H9 (cell line): ENCODE results near the gene WAPL. TPM values are rescaled to one million over a fixed set of nuclear protein-coding genes. Genes with fewer than 3 reads are reported as not detected.
A peak's percentile ranks its signal among the peaks of the same experiment; 100 is the strongest.

Experiments used
- DNase-seq: peaks from one replicate; pipeline ENCODE4 v3.0.0-alpha.2; 2017
- H2AFZ ChIP-seq: one replicate; pipeline ENCODE4 v1.6.1; 2013; ENCODE audit warnings: mild to moderate bottlenecking, low read length, control low read depth, moderate library complexity
- H2AK5ac ChIP-seq: 2 replicates; pipeline ENCODE4 v1.6.1; 2013; ENCODE audit warnings: low read length, control low read depth, mixed read lengths; ENCODE audit not compliant: insufficient read length
- H2BK120ac ChIP-seq: one replicate; pipeline ENCODE4 v1.6.1; 2013; ENCODE audit warnings: low read depth, mild to moderate bottlenecking, low read length, control low read depth, inconsistent platforms; ENCODE audit not compliant: poor library complexity, severe bottlenecking
- H2BK12ac ChIP-seq: 2 replicates; pipeline ENCODE4 v1.6.1; 2013; ENCODE audit warnings: low read length, control low read depth, mixed read lengths, low read depth; ENCODE audit not compliant: insufficient read length
- H2BK15ac ChIP-seq: 2 replicates; pipeline ENCODE4 v1.6.1; 2013; ENCODE audit warnings: low read depth, low read length, control low read depth
- H2BK20ac ChIP-seq: one replicate; pipeline ENCODE4 v1.6.1; 2013; ENCODE audit warnings: low read depth, mild to moderate bottlenecking, low read length, control low read depth, inconsistent platforms; ENCODE audit not compliant: poor library complexity, severe bottlenecking
- H2BK5ac ChIP-seq: 2 replicates; pipeline ENCODE4 v1.6.1; 2013; ENCODE audit warnings: low read length, control low read depth, mixed read lengths; ENCODE audit not compliant: insufficient read length
- H3K14ac ChIP-seq: 2 replicates; pipeline ENCODE4 v1.6.1; 2013; ENCODE audit warnings: low read length, control low read depth; ENCODE audit not compliant: insufficient read depth
- H3K18ac ChIP-seq: 2 replicates; pipeline ENCODE4 v1.6.1; 2013; ENCODE audit warnings: low read depth, mild to moderate bottlenecking, mixed read lengths, low read length, control low read depth; ENCODE audit not compliant: insufficient read length
- H3K23ac ChIP-seq: 2 replicates; pipeline ENCODE4 v1.6.1; 2013; ENCODE audit warnings: low read length, control low read depth, mixed read lengths, low read depth; ENCODE audit not compliant: insufficient read length
- H3K23me2 ChIP-seq: 2 replicates; pipeline ENCODE4 v1.6.1; 2013; ENCODE audit warnings: low read depth, mild to moderate bottlenecking, mixed read lengths, low read length, control low read depth; ENCODE audit not compliant: insufficient read length, poor library complexity, severe bottlenecking
- H3K27ac ChIP-seq: 2 replicates; pipeline ENCODE4 v1.5.1; 2013; ENCODE audit warnings: low read length, control low read depth, mixed read lengths, low read depth; ENCODE audit not compliant: insufficient read length
- H3K27me3 ChIP-seq: 2 replicates; pipeline ENCODE4 v1.6.1; 2013; ENCODE audit warnings: low read length, control low read depth, inconsistent platforms; ENCODE audit not compliant: insufficient read depth
- H3K4ac ChIP-seq: 2 replicates; pipeline ENCODE4 v1.6.1; 2013; ENCODE audit warnings: low read depth, mild to moderate bottlenecking, control low read depth, inconsistent platforms, low read length, moderate library complexity
- H3K4me1 ChIP-seq: 2 replicates; pipeline ENCODE4 v1.6.1; 2013; ENCODE audit warnings: low read length, control low read depth, inconsistent platforms; ENCODE audit not compliant: insufficient read depth
- H3K4me2 ChIP-seq: 2 replicates; pipeline ENCODE4 v1.6.1; 2013; ENCODE audit warnings: low read length, control low read depth, mixed read lengths; ENCODE audit not compliant: insufficient read length, insufficient read depth
- H3K56ac ChIP-seq: 2 replicates; pipeline ENCODE4 v1.6.1; 2013; ENCODE audit warnings: low read depth, mild to moderate bottlenecking, mixed read lengths, low read length, control low read depth; ENCODE audit not compliant: insufficient read length
- H3K79me1 ChIP-seq: 2 replicates; pipeline ENCODE4 v1.6.1; 2013; ENCODE audit warnings: low read depth, mild to moderate bottlenecking, moderate library complexity, low read length, control low read depth, inconsistent platforms; ENCODE audit not compliant: insufficient read depth, poor library complexity, severe bottlenecking
- H3K79me2 ChIP-seq: 2 replicates; pipeline ENCODE4 v1.6.1; 2013; ENCODE audit warnings: low read length, control low read depth, inconsistent platforms; ENCODE audit not compliant: insufficient read depth
- H3K9ac ChIP-seq: 2 replicates; pipeline ENCODE4 v1.6.1; 2013; ENCODE audit warnings: low read length, control low read depth, mixed read lengths; ENCODE audit not compliant: insufficient read length; ENCODE audit errors: extremely low read depth
- H3K9me3 ChIP-seq: one replicate; pipeline ENCODE4 v1.6.1; 2013; ENCODE audit warnings: low read depth, low read length, inconsistent platforms; ENCODE audit not compliant: control insufficient read depth
- H3T11ph ChIP-seq: one replicate; pipeline ENCODE4 v1.6.1; 2013; ENCODE audit warnings: mild to moderate bottlenecking, low read length, control low read depth, inconsistent platforms
- H4K20me1 ChIP-seq: one replicate; pipeline ENCODE4 v1.6.1; 2013; ENCODE audit not compliant: control insufficient read depth, insufficient read length, insufficient read depth
- H4K5ac ChIP-seq: 2 replicates; pipeline ENCODE4 v1.6.1; 2013; ENCODE audit warnings: low read depth, mild to moderate bottlenecking, mixed read lengths, low read length, control low read depth; ENCODE audit not compliant: insufficient read length
- H4K8ac ChIP-seq: replicated peaks from 2 replicates; pipeline ENCODE4 v1.6.1; 2013; ENCODE audit warnings: low read length, control low read depth, mixed read lengths, low read depth; ENCODE audit not compliant: insufficient read length
- H4K91ac ChIP-seq: 2 replicates; pipeline ENCODE4 v1.6.1; 2013; ENCODE audit warnings: low read depth, mild to moderate bottlenecking, moderate library complexity, mixed read lengths, low read length, control low read depth; ENCODE audit not compliant: insufficient read length
- H3K27ac Mint-ChIP-seq, 3 experiments: 2 replicates in 2 of 3; 3 replicates in 1 of 3; pipeline ENCODE4 v1.8.0; 2020 to 2021; ENCODE audit warnings: mixed read lengths in 3 of 3, mild to moderate bottlenecking in 1 of 3, moderate library complexity in 1 of 3
- H3K27me3 Mint-ChIP-seq: 2 replicates; pipeline ENCODE4 v1.8.0; 2021; ENCODE audit warnings: low read depth, mild to moderate bottlenecking, moderate library complexity, mixed read lengths
- H3K36me3 Mint-ChIP-seq, 3 experiments: 2 replicates in 2 of 3; 3 replicates in 1 of 3; pipeline ENCODE4 v1.8.0; 2020 to 2021; ENCODE audit warnings: low read depth in 3 of 3, mixed read lengths in 3 of 3; ENCODE audit not compliant: insufficient read depth in 1 of 3
- H3K4me1 Mint-ChIP-seq, 2 experiments: 2 replicates each; pipeline ENCODE4 v1.8.0; 2020; ENCODE audit warnings: mixed read lengths in 2 of 2
- H3K4me3 Mint-ChIP-seq, 2 experiments: 2 replicates in 1 of 2; 3 replicates in 1 of 2; pipeline ENCODE4 v1.8.0; 2020 to 2021; ENCODE audit warnings: mild to moderate bottlenecking in 2 of 2, mixed read lengths in 2 of 2, moderate library complexity in 1 of 2
- H3K9me3 Mint-ChIP-seq, 2 experiments: 2 replicates in 1 of 2; 3 replicates in 1 of 2; pipeline ENCODE4 v1.8.0; 2020; ENCODE audit warnings: mild to moderate bottlenecking in 2 of 2, mixed read lengths in 2 of 2, moderate library complexity in 1 of 2
- CTCF ChIP-seq: fragments of 200-600 bp; sonication (generic); conservative IDR thresholded peaks from 3 replicates; pipeline ENCODE4 v1.8.0; 2021; ENCODE audit warnings: antibody characterized with exemption, mild to moderate bottlenecking
- WGBS: extraction: QIAGEN DNeasy Blood & Tissue Kit; methylation state at CpG from one replicate; pipeline ENCODE4 v1.1.7; 2013; ENCODE audit warnings: missing lambda C conversion rate, low lambda C conversion rate, mixed read lengths; ENCODE audit not compliant: insufficient read length; ENCODE audit errors: extremely low coverage; 5-methylcytosine and 5-hydroxymethylcytosine counted together
- total RNA-seq: library from RNA; stranded (reverse); gene quantifications from 2 replicates; pipeline ENCODE4 v1.2.1, GENCODE V29; 2021

Gene WAPL
- total RNA-seq, 1 experiment from 2014 or later: 61.4 TPM

- Histone ChIP-seq H4K8ac (no peak overlapping the region), H3K4ac (no peak overlapping the region), H3K79me2 (peaks cover 2% of the 10 kb centered on the region; the same call in 1 of the 2 replicates), H3K9ac (no peak overlapping the region), H3K27me3 (no peaks in the 10 kb centered on the region), H2BK20ac (no peak overlapping the region), H3K23me2 (no peaks in the 10 kb centered on the region), H3K23ac (no peak overlapping the region), H3T11ph (no peak overlapping the region), H3K79me1 (no peaks in the 10 kb centered on the region), H2BK5ac (no peak overlapping the region), H3K4me2 (no peak overlapping the region), H3K27ac (no peak overlapping the region), H4K20me1 (no peaks in the 10 kb centered on the region), H3K4me1 (no peaks in the 10 kb centered on the region; the same call in 1 of the 2 replicates), H2AFZ (no peak overlapping the region), H3K56ac (no peak overlapping the region), H3K9me3 (no peaks in the 10 kb centered on the region), H4K5ac (no peak overlapping the region), H2BK120ac (no peak overlapping the region), H2AK5ac (no peak overlapping the region), H2BK12ac (no peak overlapping the region), H4K91ac (no peak overlapping the region), H2BK15ac (no peak overlapping the region), H3K18ac (no peak overlapping the region), H3K14ac (no peak overlapping the region)
- peak overlapping the region in 2 of 3 experiments; percentile 38 to 44; a peak in 1 of 7 replicates for H3K27ac Mint-ChIP-seq
- no peaks in the 10 kb centered on the region for H3K9me3 Mint-ChIP-seq
- no peak for DNase-seq
- no peak overlapping the region for H3K4me3 Mint-ChIP-seq
- peaks cover 8 to 14% of the 10 kb centered on the region in 2 experiments for H3K4me1 Mint-ChIP-seq
- no CpG with 5 or more reads among the region's 1 CpG for whole genome bisulfite sequencing
- no peak for TF ChIP-seq CTCF
- H3K36me3 Mint-ChIP-seq: peaks cover 0 to 17% (median 16%) of the 10 kb centered on the region in 3 experiments; a peak in 6 of 7 replicates
- H3K27me3 Mint-ChIP-seq: no peaks in the 10 kb centered on the region
These were observed 41.0 kb downstream of the WAPL start for GRCh38 chr10:86480571-86480970.
